ENCODE measurements around the gene ELFN1.
"Not testable (repeated sequence)": the region's sequence is repeated elsewhere in the genome, so short reads cannot be mapped to it uniquely, and the experiment has no call there.

DNA sequence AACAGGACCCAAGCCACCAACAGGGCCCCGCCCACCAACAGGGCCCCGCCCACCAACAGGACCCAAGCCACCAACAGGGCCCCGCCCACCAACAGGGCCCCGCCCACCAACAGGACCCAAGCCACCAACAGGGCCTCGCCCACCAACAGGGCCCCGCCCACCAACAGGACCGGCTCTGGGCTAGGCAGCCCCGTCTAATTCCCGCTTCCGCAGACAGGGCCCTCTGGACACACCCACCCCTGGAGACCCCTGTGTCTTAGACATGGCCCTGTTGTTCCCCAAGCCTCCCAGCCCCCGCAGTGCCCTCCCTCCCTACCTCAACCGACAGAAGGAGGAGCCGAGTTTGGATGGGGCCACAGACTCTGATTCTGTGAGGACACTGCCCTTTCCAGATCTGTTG lies 49.2 kb downstream of the ELFN1 start:
- not testable (repeated sequence) for TF ChIP-seq CTCF (optimal IDR thresholded peaks at IDR 0.05 in 1 of 3, IDR thresholded peaks at IDR 0.05 in 1 of 3, conservative IDR thresholded peaks at IDR 0.05 in 1 of 3; ENCODE audit: extremely low read depth in 1 of 3, insufficient read depth in 2 of 3, low read length in 3 of 3); EZH2 (IDR thresholded peaks at IDR 0.05; ENCODE audit: low read length)

Measured in keratinocyte (primary cell).